ENCODE measurements around the gene WNT8A. TPM values are rescaled to one million over a fixed set of nuclear protein-coding genes. Genes with fewer than 3 reads are reported as not detected.

Gene WNT8A
- total RNA-seq, 1 donor from 2014 or later, result not detected

GRCh38 chr5:138115254-138115653 is 31.4 kb downstream of the WNT8A start:
- no peaks in the 10 kb centered on the region for H3K9me3 ChIP-seq
- ATAC-seq (no peak), DNase-seq (no peak)
- no peak for TF ChIP-seq CTCF (IDR thresholded peaks at IDR 0.05)
- H3K4me1 ChIP-seq, result no peaks in the 10 kb centered on the region
- H3K27ac ChIP-seq, result no peak overlapping the region
- intact Hi-C loops (cut with DNase I), result no loop called here
- H3K36me3 ChIP-seq, result no peaks in the 10 kb centered on the region
- no peak overlapping the region for H3K4me3 ChIP-seq
- no peaks in the 10 kb centered on the region for H3K27me3 ChIP-seq

GRCh38 chr5:138128334-138128733 is 44.5 kb downstream of the WNT8A start:
- no peak for TF ChIP-seq CTCF (IDR thresholded peaks at IDR 0.05)
- no peak for ATAC-seq
- no peaks in the 10 kb centered on the region for H3K27me3 ChIP-seq
- H3K4me1 ChIP-seq, result no peaks in the 10 kb centered on the region
- H3K4me3 ChIP-seq, result no peak overlapping the region
- no peak overlapping the region for H3K27ac ChIP-seq
- H3K36me3 ChIP-seq, result no peaks in the 10 kb centered on the region
- intact Hi-C loops (cut with DNase I), result no loop called here
- H3K9me3 ChIP-seq, result no peaks in the 10 kb centered on the region
- no peak for DNase-seq

GRCh38 chr5:138129347-138129746 is 45.5 kb downstream of the WNT8A start:
- Histone ChIP-seq H3K36me3 (no peaks in the 10 kb centered on the region), H3K9me3 (no peaks in the 10 kb centered on the region), H3K27ac (no peak overlapping the region), H3K4me3 (no peak overlapping the region), H3K4me1 (no peaks in the 10 kb centered on the region), H3K27me3 (no peaks in the 10 kb centered on the region)
- DNase-seq (no peak), ATAC-seq (no peak)
- intact Hi-C loops (cut with DNase I), result no loop called here
- no peak for TF ChIP-seq CTCF (IDR thresholded peaks at IDR 0.05)

- no peak for TF ChIP-seq CTCF (IDR thresholded peaks at IDR 0.05)
Observed at GRCh38 chr5:138132543-138132942, 48.7 kb downstream of the WNT8A start.

GRCh38 chr5:138138949-138139780 is 55.3 kb downstream of the WNT8A start, which contains the start of gene NME5:
NME5 (minus strand) TSS chr5:138139428; CDS start chr5:138138780, 648 bp downstream.
- Histone ChIP-seq H3K4me3 (peak within 1 kb of the TSS; percentile 62), H3K36me3 (no peaks in the 10 kb centered on the region), H3K27ac (no peak within 1 kb of the TSS), H3K9me3 (no peaks in the 10 kb centered on the region), H3K27me3 (no peaks in the 10 kb centered on the region), H3K4me1 (peaks cover 4% of the 10 kb centered on the region)
- intact Hi-C loops (cut with DNase I), result loop anchor here (10.0 kb wide), 1 partner anchor 54 kb away; the partner anchor contains the start of gene WNT8A
- no peak for TF ChIP-seq CTCF (IDR thresholded peaks at IDR 0.05)
- ATAC-seq (peak; percentile 95), DNase-seq (peak; percentile 84)

More at GRCh38 chr5:138132543-138132942, 48.7 kb downstream of the WNT8A start:
- H3K27me3 ChIP-seq, result no peaks in the 10 kb centered on the region
- no peak overlapping the region for H3K27ac ChIP-seq
- DNase-seq (no peak), ATAC-seq (no peak)
- intact Hi-C loops (cut with DNase I), result loop anchor here (10.0 kb wide), 1 partner anchor 48 kb away; the partner anchor contains the start of gene WNT8A
- H3K4me3 ChIP-seq, result no peak overlapping the region
- H3K36me3 ChIP-seq, result no peaks in the 10 kb centered on the region
- H3K9me3 ChIP-seq, result no peaks in the 10 kb centered on the region
- no peaks in the 10 kb centered on the region for H3K4me1 ChIP-seq
